ENCODE data around the gene EEF2K. TPM values are rescaled to one million over a fixed set of nuclear protein-coding genes. Genes with fewer than 3 reads are reported as not detected.

EEF2K gene
- total and polyA plus RNA-seq, 2 of the 13 experiments (the other 11 are each of a cell fraction or from before 2014, with no cell fraction given) = 22.0 to 23.8 TPM

GRCh38 chr16:22312897-22313781, 107.1 kb downstream of the EEF2K start (continued):
- TF ChIP-seq ZNF687 (CRISPR knock-in tag; IDR thresholded peaks at IDR 0.05) = 0 out of 2 replicates have a peak, but pooled peaks have one; percentile 16
- TF ChIP-seq FOXO1 (CRISPR knock-in tag; IDR thresholded peaks at IDR 0.05) = no peak
- TF ChIP-seq, protein P1, sequence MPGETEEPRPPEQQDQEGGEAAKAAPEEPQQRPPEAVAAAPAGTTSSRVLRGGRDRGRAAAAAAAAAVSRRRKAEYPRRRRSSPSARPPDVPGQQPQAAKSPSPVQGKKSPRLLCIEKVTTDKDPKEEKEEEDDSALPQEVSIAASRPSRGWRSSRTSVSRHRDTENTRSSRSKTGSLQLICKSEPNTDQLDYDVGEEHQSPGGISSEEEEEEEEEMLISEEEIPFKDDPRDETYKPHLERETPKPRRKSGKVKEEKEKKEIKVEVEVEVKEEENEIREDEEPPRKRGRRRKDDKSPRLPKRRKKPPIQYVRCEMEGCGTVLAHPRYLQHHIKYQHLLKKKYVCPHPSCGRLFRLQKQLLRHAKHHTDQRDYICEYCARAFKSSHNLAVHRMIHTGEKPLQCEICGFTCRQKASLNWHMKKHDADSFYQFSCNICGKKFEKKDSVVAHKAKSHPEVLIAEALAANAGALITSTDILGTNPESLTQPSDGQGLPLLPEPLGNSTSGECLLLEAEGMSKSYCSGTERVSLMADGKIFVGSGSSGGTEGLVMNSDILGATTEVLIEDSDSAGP (CRISPR knock-in tag; IDR thresholded peaks at IDR 0.05; ENCODE audit: borderline replicate concordance) = 0 out of 2 replicates have a peak, but pooled peaks have one; percentile 26
- no peak for TF ChIP-seq ZNF335 (CRISPR knock-in tag; IDR thresholded peaks at IDR 0.05)
- no peak for TF ChIP-seq KLF9 (CRISPR knock-in tag; IDR thresholded peaks at IDR 0.05; ENCODE audit: low read depth)
- TF ChIP-seq, protein P2, sequence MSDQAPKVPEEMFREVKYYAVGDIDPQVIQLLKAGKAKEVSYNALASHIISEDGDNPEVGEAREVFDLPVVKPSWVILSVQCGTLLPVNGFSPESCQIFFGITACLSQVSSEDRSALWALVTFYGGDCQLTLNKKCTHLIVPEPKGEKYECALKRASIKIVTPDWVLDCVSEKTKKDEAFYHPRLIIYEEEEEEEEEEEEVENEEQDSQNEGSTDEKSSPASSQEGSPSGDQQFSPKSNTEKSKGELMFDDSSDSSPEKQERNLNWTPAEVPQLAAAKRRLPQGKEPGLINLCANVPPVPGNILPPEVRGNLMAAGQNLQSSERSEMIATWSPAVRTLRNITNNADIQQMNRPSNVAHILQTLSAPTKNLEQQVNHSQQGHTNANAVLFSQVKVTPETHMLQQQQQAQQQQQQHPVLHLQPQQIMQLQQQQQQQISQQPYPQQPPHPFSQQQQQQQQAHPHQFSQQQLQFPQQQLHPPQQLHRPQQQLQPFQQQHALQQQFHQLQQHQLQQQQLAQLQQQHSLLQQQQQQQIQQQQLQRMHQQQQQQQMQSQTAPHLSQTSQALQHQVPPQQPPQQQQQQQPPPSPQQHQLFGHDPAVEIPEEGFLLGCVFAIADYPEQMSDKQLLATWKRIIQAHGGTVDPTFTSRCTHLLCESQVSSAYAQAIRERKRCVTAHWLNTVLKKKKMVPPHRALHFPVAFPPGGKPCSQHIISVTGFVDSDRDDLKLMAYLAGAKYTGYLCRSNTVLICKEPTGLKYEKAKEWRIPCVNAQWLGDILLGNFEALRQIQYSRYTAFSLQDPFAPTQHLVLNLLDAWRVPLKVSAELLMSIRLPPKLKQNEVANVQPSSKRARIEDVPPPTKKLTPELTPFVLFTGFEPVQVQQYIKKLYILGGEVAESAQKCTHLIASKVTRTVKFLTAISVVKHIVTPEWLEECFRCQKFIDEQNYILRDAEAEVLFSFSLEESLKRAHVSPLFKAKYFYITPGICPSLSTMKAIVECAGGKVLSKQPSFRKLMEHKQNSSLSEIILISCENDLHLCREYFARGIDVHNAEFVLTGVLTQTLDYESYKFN (CRISPR knock-in tag; conservative IDR thresholded peaks at IDR 0.05) = no peak
- 0 out of 2 replicates have a peak, but pooled peaks have one; percentile 11 for TF ChIP-seq HOXA3 (CRISPR knock-in tag; IDR thresholded peaks at IDR 0.05)
- TF ChIP-seq ARNT (IDR thresholded peaks at IDR 0.05) = no peak
- peak; percentile 34; the same call in 1 of the 2 replicates for TF ChIP-seq FOSL1 (CRISPR knock-in tag; IDR thresholded peaks at IDR 0.05; ENCODE audit: borderline replicate concordance)
- TF ChIP-seq PAF1 (CRISPR knock-in tag; IDR thresholded peaks at IDR 0.05) = 0 out of 2 replicates have a peak, but pooled peaks have one; percentile 54
- TF ChIP-seq ZNF225 (CRISPR knock-in tag; IDR thresholded peaks at IDR 0.05) = peak; percentile 53; the same call in 1 of the 2 replicates
- no peak for TF ChIP-seq ZNF446 (CRISPR knock-in tag; IDR thresholded peaks at IDR 0.05)
- TF ChIP-seq USF2 (IDR thresholded peaks at IDR 0.05; ENCODE audit: low read depth, low read length) = no peak
- TF ChIP-seq USF2 (CRISPR knock-in tag; IDR thresholded peaks at IDR 0.05; ENCODE audit: borderline replicate concordance) = no peak
- TF ChIP-seq ZNF337 (CRISPR knock-in tag; IDR thresholded peaks at IDR 0.05; ENCODE audit: borderline replicate concordance, low read depth) = no peak
- no peak for TF ChIP-seq DDIT3 (CRISPR knock-in tag; IDR thresholded peaks at IDR 0.05)
- TF ChIP-seq MXI1 (IDR thresholded peaks at IDR 0.05; ENCODE audit: borderline replicate concordance, low read depth, low read length) = 0 out of 3 replicates have a peak, but pooled peaks have one; percentile 13

Measured in HepG2 (cell line).